Keratinocyte (primary cell): ENCODE results near the gene RRP1. TPM values are rescaled to one million over a fixed set of nuclear protein-coding genes. Genes with fewer than 3 reads are reported as not detected.

ENCODE experiments used
- DNase-seq: peaks from one replicate; pipeline ENCODE4 v3.0.0-alpha.2; 2011; ENCODE audit warnings: low read depth, missing footprints, low spot score
- FAIRE-seq: peaks from 2 replicates; lab custom pipeline; 2011; peaks lifted over from hg19 to GRCh38; lab: Jason Lieb, UNC
- H2AFZ ChIP-seq: 2 replicates; pipeline ENCODE4 v1.6.0; 2012; ENCODE audit warnings: low read length, control low read depth, inconsistent platforms; ENCODE audit not compliant: control insufficient read depth
- H3K27ac ChIP-seq: 2 replicates; pipeline ENCODE4 v1.5.1; 2011; ENCODE audit warnings: low read length; ENCODE audit not compliant: control insufficient read depth, insufficient read depth
- H3K27me3 ChIP-seq: 3 replicates; pipeline ENCODE4 v1.6.0; 2011; ENCODE audit warnings: low read length; ENCODE audit not compliant: control insufficient read depth, insufficient read depth; ENCODE audit errors: extremely low read depth
- H3K36me3 ChIP-seq, 2 experiments: 2 replicates in 1 of 2; 3 replicates in 1 of 2; pipeline ENCODE4 v1.5.1; 2011; ENCODE audit warnings: low read length in 2 of 2, mild to moderate bottlenecking in 1 of 2; ENCODE audit not compliant: control insufficient read depth in 2 of 2, insufficient read depth in 2 of 2; ENCODE audit errors: extremely low read depth in 1 of 2
- H3K4me1 ChIP-seq: 3 replicates; pipeline ENCODE4 v1.5.1; 2011; ENCODE audit warnings: low read length; ENCODE audit not compliant: control insufficient read depth, insufficient read depth; ENCODE audit errors: extremely low read depth
- H3K4me2 ChIP-seq: 3 replicates; pipeline ENCODE4 v1.6.0; 2011; ENCODE audit warnings: low read depth, low read length; ENCODE audit not compliant: control insufficient read depth, insufficient read depth; ENCODE audit errors: extremely low read depth
- H3K4me3 ChIP-seq, 3 experiments: fragments of 200-600 bp in 1 of 3; sonication (generic) in 1 of 3; 2 replicates in 2 of 3; 3 replicates in 1 of 3; pipeline ENCODE4 v1.5.1; 2011 to 2016; ENCODE audit warnings: low read length in 3 of 3, mild to moderate bottlenecking in 3 of 3, control low read depth in 2 of 3, inconsistent platforms in 1 of 3, low read depth in 1 of 3, mixed read lengths in 1 of 3, mixed run types in 1 of 3, moderate library complexity in 1 of 3; ENCODE audit not compliant: control insufficient read depth in 2 of 3, insufficient read depth in 2 of 3; ENCODE audit errors: extremely low read depth in 1 of 3
- H3K79me2 ChIP-seq: 2 replicates; pipeline ENCODE4 v1.6.0; 2012; ENCODE audit warnings: low read length; ENCODE audit not compliant: control insufficient read depth, insufficient read depth
- H3K9ac ChIP-seq: 3 replicates; pipeline ENCODE4 v1.6.0; 2011; ENCODE audit warnings: low read length; ENCODE audit not compliant: control insufficient read depth, insufficient read depth; ENCODE audit errors: extremely low read depth
- H3K9me1 ChIP-seq: 3 replicates; pipeline ENCODE4 v1.6.0; 2011; ENCODE audit warnings: low read length; ENCODE audit not compliant: control insufficient read depth, insufficient read depth; ENCODE audit errors: extremely low read depth
- H3K9me3 ChIP-seq: 2 replicates; pipeline ENCODE4 v1.5.1; 2012; ENCODE audit warnings: low read depth, low read length; ENCODE audit not compliant: control insufficient read depth
- H4K20me1 ChIP-seq: 3 replicates; pipeline ENCODE4 v1.6.0; 2011; ENCODE audit warnings: low read length; ENCODE audit not compliant: control insufficient read depth, insufficient read depth; ENCODE audit errors: extremely low read depth
- CTCF ChIP-seq, 3 experiments: IDR thresholded peaks in 1 of 3; conservative IDR thresholded peaks in 1 of 3; optimal IDR thresholded peaks in 1 of 3; 2 replicates in 2 of 3; 3 replicates in 1 of 3; pipeline versions ENCODE3 to v1.5.1; 2011; ENCODE audit warnings: low read length in 3 of 3, mild to moderate bottlenecking in 3 of 3, moderate library complexity in 2 of 3, control low read depth in 1 of 3, inconsistent platforms in 1 of 3; ENCODE audit not compliant: insufficient read depth in 2 of 3; ENCODE audit errors: extremely low read depth in 1 of 3
- EZH2 ChIP-seq: IDR thresholded peaks from one replicate; pipeline ENCODE4 v1.6.1; 2012; ENCODE audit warnings: inconsistent platforms, mild to moderate bottlenecking, low read length, moderate library complexity
- dilution Hi-C: fragments of 300-500 bp; cut with MboI; formaldehyde crosslinking; loops from one replicate; pipeline ENCODE4 v1.7.0; 2020; ENCODE audit warnings: low sequenced_read_pairs; ENCODE audit not compliant: extremely low pct_ligation_motif_present
- polyA plus RNA-seq, 5 experiments: library from polyadenylated mRNA; depleted of rRNA in 3 of 5; stranded (reverse) in 3 of 5; stranded (forward) in 1 of 5; unstranded in 1 of 5; fragments of >200 nt; gene quantifications; 1 replicate in 1 of 5; 2 replicates in 3 of 5; 3 replicates in 1 of 5; pipeline versions ENCODE4 v1.2.1 to v1.2.3, GENCODE V29; 2011 to 2012; ENCODE audit warnings: missing spikeins in 2 of 5, low read depth in 1 of 5, low replicate concordance in 1 of 5

RRP1 gene
- polyA plus RNA-seq, 1 donor (not counting 4 experiments of a cell fraction or from before 2014, with no cell fraction given): 25.0 TPM

GRCh38 chr21:43846430-43846829 is 57.1 kb downstream of the RRP1 start:
- no peak overlapping the region for H3K4me3 ChIP-seq
- FAIRE-seq: no peak

GRCh38 chr21:43847301-43847700 is 57.9 kb downstream of the RRP1 start:
- no peaks in the 10 kb centered on the region for H3K4me1 ChIP-seq
- H3K36me3 ChIP-seq: no peaks in the 10 kb centered on the region
- dilution Hi-C loops: no loop called here
- no peak overlapping the region for H3K9ac ChIP-seq
- H3K9me3 ChIP-seq: no peaks in the 10 kb centered on the region
- no peaks in the 10 kb centered on the region for H3K9me1 ChIP-seq
- no peaks in the 10 kb centered on the region for H4K20me1 ChIP-seq
- no peak for TF ChIP-seq EZH2
- TF ChIP-seq CTCF (optimal IDR thresholded peaks at IDR 0.05 in 1 of 3, IDR thresholded peaks at IDR 0.05 in 1 of 3, conservative IDR thresholded peaks at IDR 0.05 in 1 of 3; ENCODE audit: extremely low read depth in 1 of 3, insufficient read depth in 2 of 3, low read length in 3 of 3): no peak
- no peaks in the 10 kb centered on the region for H3K79me2 ChIP-seq
- FAIRE-seq: no peak
- no peak overlapping the region for H3K27ac ChIP-seq
- H3K4me3 ChIP-seq: no peak overlapping the region
- no peak overlapping the region for H2AFZ ChIP-seq
- H3K27me3 ChIP-seq: peaks cover 7% of the 10 kb centered on the region
- DNase-seq: no peak
- H3K4me2 ChIP-seq: no peak overlapping the region

More at GRCh38 chr21:43846430-43846829, 57.1 kb downstream of the RRP1 start:
- no peaks in the 10 kb centered on the region for H3K9me3 ChIP-seq
- TF ChIP-seq CTCF (optimal IDR thresholded peaks at IDR 0.05 in 1 of 3, IDR thresholded peaks at IDR 0.05 in 1 of 3, conservative IDR thresholded peaks at IDR 0.05 in 1 of 3; ENCODE audit: extremely low read depth in 1 of 3, insufficient read depth in 2 of 3, low read length in 3 of 3) (no peak), EZH2 (no peak)
- peaks cover 5% of the 10 kb centered on the region for H3K27me3 ChIP-seq
- dilution Hi-C loops: no loop called here
- no peak overlapping the region for H2AFZ ChIP-seq
- H4K20me1 ChIP-seq: no peaks in the 10 kb centered on the region
- no peaks in the 10 kb centered on the region for H3K4me1 ChIP-seq
- no peak overlapping the region for H3K9ac ChIP-seq
- H3K79me2 ChIP-seq: no peaks in the 10 kb centered on the region
- H3K27ac ChIP-seq: no peak overlapping the region
- no peak overlapping the region for H3K4me2 ChIP-seq
- H3K9me1 ChIP-seq: no peaks in the 10 kb centered on the region
- no peak for DNase-seq
- H3K36me3 ChIP-seq: no peaks in the 10 kb centered on the region
